ENCODE data around the gene SYNGR2. TPM values are rescaled to one million over a fixed set of nuclear protein-coding genes. Genes with fewer than 3 reads are reported as not detected.

The SYNGR2 gene
- total and polyA plus RNA-seq, 9 of the 15 experiments (the other 6 are each of a cell fraction or from before 2014, with no cell fraction given), result 1.4 to 173 (median 87.8) TPM

GRCh38 chr17:78214016-78214705, 45.8 kb downstream of the SYNGR2 start, which contains the start of gene BIRC5 (continued):
- TF ChIP-seq RREB1 (CRISPR knock-in tag; IDR thresholded peaks at IDR 0.05) (no peak), HINFP (tag; conservative IDR thresholded peaks at IDR 0.05; ENCODE audit: low read depth) (no peak), ZNF696 (CRISPR knock-in tag; conservative IDR thresholded peaks at IDR 0.05) (no peak), TSC22D4 (tag; IDR thresholded peaks at IDR 0.05) (no peak), PRMT5 (CRISPR knock-in tag; IDR thresholded peaks at IDR 0.05) (no peak), SRSF7 (optimal IDR thresholded peaks at IDR 0.05; ENCODE audit: low read depth, low read length) (no peak), ZFP30 (CRISPR knock-in tag; IDR thresholded peaks at IDR 0.05; ENCODE audit: borderline replicate concordance) (no peak), ZNF124 (CRISPR knock-in tag; IDR thresholded peaks at IDR 0.05) (no peak), TEAD2 (tag; IDR thresholded peaks at IDR 0.05) (no peak), KDM1A (IDR thresholded peaks at IDR 0.05) (no peak), EP300 (IDR thresholded peaks at IDR 0.05; ENCODE audit: low read length) (0 out of 2 replicates have a peak, but pooled peaks have one; percentile 30), MYBL2 (IDR thresholded peaks at IDR 0.05; ENCODE audit: low read depth) (peak; percentile 99), MYBL2 (CRISPR knock-in tag; IDR thresholded peaks at IDR 0.05; ENCODE audit: borderline replicate concordance) (peak; percentile 99; the same call in 1 of the 2 replicates)
- TF ChIP-seq, protein P1, sequence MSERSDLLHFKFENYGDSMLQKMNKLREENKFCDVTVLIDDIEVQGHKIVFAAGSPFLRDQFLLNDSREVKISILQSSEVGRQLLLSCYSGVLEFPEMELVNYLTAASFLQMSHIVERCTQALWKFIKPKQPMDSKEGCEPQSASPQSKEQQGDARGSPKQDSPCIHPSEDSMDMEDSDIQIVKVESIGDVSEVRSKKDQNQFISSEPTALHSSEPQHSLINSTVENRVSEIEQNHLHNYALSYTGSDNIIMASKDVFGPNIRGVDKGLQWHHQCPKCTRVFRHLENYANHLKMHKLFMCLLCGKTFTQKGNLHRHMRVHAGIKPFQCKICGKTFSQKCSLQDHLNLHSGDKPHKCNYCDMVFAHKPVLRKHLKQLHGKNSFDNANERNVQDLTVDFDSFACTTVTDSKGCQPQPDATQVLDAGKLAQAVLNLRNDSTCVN (CRISPR knock-in tag; IDR thresholded peaks at IDR 0.05), result no peak
- TF ChIP-seq, protein P2, sequence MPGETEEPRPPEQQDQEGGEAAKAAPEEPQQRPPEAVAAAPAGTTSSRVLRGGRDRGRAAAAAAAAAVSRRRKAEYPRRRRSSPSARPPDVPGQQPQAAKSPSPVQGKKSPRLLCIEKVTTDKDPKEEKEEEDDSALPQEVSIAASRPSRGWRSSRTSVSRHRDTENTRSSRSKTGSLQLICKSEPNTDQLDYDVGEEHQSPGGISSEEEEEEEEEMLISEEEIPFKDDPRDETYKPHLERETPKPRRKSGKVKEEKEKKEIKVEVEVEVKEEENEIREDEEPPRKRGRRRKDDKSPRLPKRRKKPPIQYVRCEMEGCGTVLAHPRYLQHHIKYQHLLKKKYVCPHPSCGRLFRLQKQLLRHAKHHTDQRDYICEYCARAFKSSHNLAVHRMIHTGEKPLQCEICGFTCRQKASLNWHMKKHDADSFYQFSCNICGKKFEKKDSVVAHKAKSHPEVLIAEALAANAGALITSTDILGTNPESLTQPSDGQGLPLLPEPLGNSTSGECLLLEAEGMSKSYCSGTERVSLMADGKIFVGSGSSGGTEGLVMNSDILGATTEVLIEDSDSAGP (CRISPR knock-in tag; IDR thresholded peaks at IDR 0.05), result no peak
- TF ChIP-seq, protein P3, sequence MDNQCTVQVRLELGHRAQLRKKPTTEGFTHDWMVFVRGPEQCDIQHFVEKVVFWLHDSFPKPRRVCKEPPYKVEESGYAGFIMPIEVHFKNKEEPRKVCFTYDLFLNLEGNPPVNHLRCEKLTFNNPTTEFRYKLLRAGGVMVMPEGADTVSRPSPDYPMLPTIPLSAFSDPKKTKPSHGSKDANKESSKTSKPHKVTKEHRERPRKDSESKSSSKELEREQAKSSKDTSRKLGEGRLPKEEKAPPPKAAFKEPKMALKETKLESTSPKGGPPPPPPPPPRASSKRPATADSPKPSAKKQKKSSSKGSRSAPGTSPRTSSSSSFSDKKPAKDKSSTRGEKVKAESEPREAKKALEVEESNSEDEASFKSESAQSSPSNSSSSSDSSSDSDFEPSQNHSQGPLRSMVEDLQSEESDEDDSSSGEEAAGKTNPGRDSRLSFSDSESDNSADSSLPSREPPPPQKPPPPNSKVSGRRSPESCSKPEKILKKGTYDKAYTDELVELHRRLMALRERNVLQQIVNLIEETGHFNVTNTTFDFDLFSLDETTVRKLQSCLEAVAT (IDR thresholded peaks at IDR 0.05), result no peak

Data from K562 (cell line).